NCI-H2196 (cell line): Measurements from ENCODE around the gene BBS5.

Source experiments
- DNase-seq: peaks from one replicate; lab custom pipeline; 2025; ENCODE audit not compliant: unreplicated experiment; lab: John Stamatoyannopoulos, UW

Gene BBS5

GRCh38 chr2:169540146-169540545, 60.9 kb downstream of the BBS5 start:
- no peak for DNase-seq

GRCh38 chr2:169542433-169542832, 63.1 kb downstream of the BBS5 start:
- DNase-seq = no peak

GRCh38 chr2:169546756-169547155, 67.5 kb downstream of the BBS5 start:
- DNase-seq = no peak
